Fibroblast of skin of back (primary cell): ENCODE measurements around the gene RBCK1.
"Not testable (repeated sequence)": the region's sequence is repeated elsewhere in the genome, so short reads cannot be mapped to it uniquely, and the experiment has no call there.

Experiments used
- DNase-seq: peaks from one replicate; pipeline ENCODE4 v3.0.0-alpha.2; 2013

The RBCK1 gene

GRCh38 chr20:475463-476357 lies 67.6 kb downstream of the RBCK1 start:
- DNase-seq, result no peak

GRCh38 chr20:476561-477249 lies 68.6 kb downstream of the RBCK1 start:
- DNase-seq, result not testable (repeated sequence)

- peak; percentile 55 for DNase-seq
These were observed 70.2 kb downstream of the RBCK1 start for GRCh38 chr20:478010-478948.

GRCh38 chr20:478949-479429 lies 70.9 kb downstream of the RBCK1 start:
- DNase-seq, result peak; percentile 69

GRCh38 chr20:479487-479886 lies 71.4 kb downstream of the RBCK1 start:
- peak; percentile 26 for DNase-seq

GRCh38 chr20:480044-480443 lies 71.9 kb downstream of the RBCK1 start:
- no peak for DNase-seq

GRCh38 chr20:481167-481566 lies 73.1 kb downstream of the RBCK1 start:
- DNase-seq, result no peak
